CD4-positive, CD25-positive, alpha-beta regulatory T cell (primary cell): ENCODE measurements around the gene MAJIN. TPM values are rescaled to one million over a fixed set of nuclear protein-coding genes. Genes with fewer than 3 reads are reported as not detected.
A peak's percentile ranks its signal among the peaks of the same experiment; 100 is the strongest.
"Not testable (repeated sequence)": the region's sequence is repeated elsewhere in the genome, so short reads cannot be mapped to it uniquely, and the experiment has no call there.

Experiments
- ATAC-seq, 2 donors: fragments of 150-1000 bp; cut with Tn5 transposase; one replicate each; pipeline ENCODE4 v1.10.0; 2021; ENCODE audit warnings: low read depth in 2 of 2, moderate number of reproducible peaks in 2 of 2, moderate library complexity in 1 of 2
- DNase-seq, 3 donors: peaks; one replicate each; pipeline versions ENCODE4 v3.0.0 to v3.0.0-alpha.2; 2012 to 2022; ENCODE audit warnings: mixed read lengths in 1 of 3
- H3K27ac ChIP-seq: one replicate; pipeline ENCODE4 v1.7.0; 2013; ENCODE audit warnings: mild to moderate bottlenecking, low read length; ENCODE audit not compliant: insufficient read depth, poor library complexity, severe bottlenecking
- H3K27me3 ChIP-seq: one replicate; pipeline ENCODE4 v1.7.0; 2013; ENCODE audit warnings: low read length; ENCODE audit not compliant: control insufficient read depth, insufficient read depth
- H3K36me3 ChIP-seq: one replicate; pipeline ENCODE4 v1.7.0; 2013; ENCODE audit warnings: mild to moderate bottlenecking, low read length, moderate library complexity; ENCODE audit not compliant: control insufficient read depth, insufficient read depth
- H3K4me1 ChIP-seq: 2 replicates; pipeline ENCODE4 v1.7.0; 2013; ENCODE audit warnings: mild to moderate bottlenecking, low read length; ENCODE audit not compliant: insufficient read depth, control insufficient read depth, poor library complexity, severe bottlenecking
- H3K4me3 ChIP-seq: one replicate; pipeline ENCODE4 v1.7.0; 2013; ENCODE audit warnings: low read depth, mild to moderate bottlenecking, low read length, moderate library complexity
- H3K9me3 ChIP-seq, 2 experiments: 1 replicate in 1 of 2; 2 replicates in 1 of 2; pipeline ENCODE4 v1.7.0; 2013; ENCODE audit warnings: low read length in 2 of 2, mild to moderate bottlenecking in 1 of 2, moderate library complexity in 1 of 2; ENCODE audit not compliant: control insufficient read depth in 2 of 2
- H3K27ac Mint-ChIP-seq, 3 donors: one replicate each; pipeline ENCODE4 v1.8.0; 2020 to 2022; ENCODE audit warnings: mild to moderate bottlenecking in 3 of 3, mixed read lengths in 3 of 3, moderate library complexity in 2 of 3
- H3K27me3 Mint-ChIP-seq: one replicate; pipeline ENCODE4 v1.8.0; 2022; ENCODE audit warnings: mild to moderate bottlenecking, mixed read lengths
- H3K36me3 Mint-ChIP-seq: one replicate; pipeline ENCODE4 v1.8.0; 2020; ENCODE audit warnings: mixed read lengths
- H3K4me1 Mint-ChIP-seq, 4 donors: one replicate each; pipeline ENCODE4 v1.8.0; 2020 to 2022; ENCODE audit warnings: mixed read lengths in 4 of 4, mild to moderate bottlenecking in 1 of 4
- H3K4me3 Mint-ChIP-seq, 4 donors: one replicate each; pipeline ENCODE4 v1.8.0; 2020 to 2022; ENCODE audit warnings: mild to moderate bottlenecking in 4 of 4, mixed read lengths in 4 of 4, moderate library complexity in 3 of 4
- H3K9me3 Mint-ChIP-seq, 7 donors: one replicate each; pipeline ENCODE4 v1.8.0; 2020 to 2022; ENCODE audit warnings: mixed read lengths in 7 of 7, mild to moderate bottlenecking in 3 of 7, moderate library complexity in 2 of 7
- polyA plus RNA-seq, 4 donors: library from polyadenylated mRNA; unstranded; fragments of 300-500 nt; fragmentation: Illumina TruSeq; gene quantifications; one replicate each; pipeline ENCODE4 v1.2.3, GENCODE V29; 2021
- total RNA-seq: library from RNA; stranded (reverse); gene quantifications from one replicate; pipeline ENCODE4 v1.2.3, GENCODE V29; 2022

The MAJIN gene
- total and polyA plus RNA-seq, 5 donors from 2014 or later = 0.46 to 0.64 (median 0.51) TPM; not detected in 2

DNA sequence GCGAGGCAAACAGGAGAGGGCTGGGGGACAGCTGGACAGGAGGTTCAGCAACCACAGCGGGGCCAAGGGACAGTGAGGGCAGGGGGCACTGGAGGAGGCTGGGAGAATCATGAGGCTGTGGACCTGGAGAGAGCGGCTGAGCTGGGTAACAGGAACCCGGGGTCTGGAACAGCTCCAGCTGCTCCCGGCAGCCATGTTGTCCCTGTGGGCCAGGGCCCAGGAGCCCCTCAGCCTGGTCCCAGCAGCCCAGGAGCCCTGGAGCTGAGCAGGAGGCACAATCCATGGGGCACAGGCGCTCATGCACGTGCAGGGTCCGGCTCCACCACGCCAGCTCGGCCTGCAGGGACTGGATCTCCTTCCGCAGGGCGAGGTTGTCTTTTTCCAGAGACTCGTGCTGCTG, 17.5 kb upstream of the MAJIN start:
- Histone ChIP-seq H3K27ac (no peak overlapping the region), H3K4me3 (no peak overlapping the region), H3K9me3 (no peaks in the 10 kb centered on the region), H3K36me3 (no peaks in the 10 kb centered on the region), H3K27me3 (no peaks in the 10 kb centered on the region), H3K4me1 (peaks cover 8% of the 10 kb centered on the region)
- no peak overlapping the region for H3K27ac Mint-ChIP-seq
- H3K27me3 Mint-ChIP-seq = peaks cover 18% of the 10 kb centered on the region
- H3K9me3 Mint-ChIP-seq = no peaks in the 10 kb centered on the region
- no peak for DNase-seq
- no peak for ATAC-seq
- H3K4me3 Mint-ChIP-seq = no peak overlapping the region
- no peaks in the 10 kb centered on the region for H3K36me3 Mint-ChIP-seq
- peaks cover 0 to 15% (median 8%) of the 10 kb centered on the region in 4 donors for H3K4me1 Mint-ChIP-seq

DNA sequence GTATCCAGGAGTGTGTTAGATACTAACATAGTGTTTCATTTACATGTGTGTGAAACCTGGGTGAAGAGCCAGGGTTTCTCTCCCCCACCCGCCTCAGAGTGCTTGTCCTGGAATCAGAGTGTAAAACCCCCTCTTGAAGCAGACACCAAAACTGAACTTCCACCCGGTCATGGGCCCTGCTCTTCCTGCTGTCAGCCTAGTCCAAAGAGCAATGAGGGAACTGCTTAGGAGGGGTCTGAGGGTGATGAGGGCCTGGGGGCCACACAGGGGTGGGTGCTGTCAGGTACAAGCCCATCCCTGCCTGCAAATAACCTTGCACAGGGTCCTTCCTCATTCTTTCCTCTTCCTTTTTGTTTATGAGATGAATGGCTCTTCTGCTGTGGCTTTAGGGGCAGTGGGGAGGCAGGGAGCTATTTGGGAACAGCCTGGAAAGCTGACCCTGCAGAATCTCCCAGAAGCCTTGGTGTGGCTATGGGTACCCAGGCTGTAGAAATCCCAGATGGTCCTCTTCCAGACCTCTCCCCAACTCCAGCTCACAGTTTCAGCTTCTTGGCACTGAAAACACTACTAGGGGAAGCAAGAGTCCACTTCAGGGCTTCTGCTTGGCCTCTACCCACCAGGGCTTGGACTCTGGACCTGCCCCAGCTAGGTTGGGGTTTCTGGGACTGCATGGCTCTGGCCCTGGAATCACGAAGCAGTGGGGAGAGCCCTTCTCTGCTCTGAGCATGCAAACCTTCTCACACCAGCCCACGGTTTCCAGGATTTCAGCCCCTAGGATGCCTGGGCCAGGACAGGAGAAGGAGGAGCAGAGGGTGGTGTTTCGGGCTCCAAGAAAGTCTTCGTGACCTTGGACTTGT, 16.3 kb upstream of the MAJIN start:
- peak overlapping the region in 1 of 3 donors; percentile 52 for H3K27ac Mint-ChIP-seq
- Histone ChIP-seq H3K27me3 (no peaks in the 10 kb centered on the region), H3K27ac (no peak overlapping the region), H3K36me3 (no peaks in the 10 kb centered on the region), H3K4me3 (no peak overlapping the region), H3K4me1 (peaks cover 8% of the 10 kb centered on the region), H3K9me3 (no peaks in the 10 kb centered on the region)
- no peak for ATAC-seq
- H3K27me3 Mint-ChIP-seq = peaks cover 18% of the 10 kb centered on the region
- peaks cover 0 to 15% (median 8%) of the 10 kb centered on the region in 4 donors for H3K4me1 Mint-ChIP-seq
- H3K36me3 Mint-ChIP-seq = no peaks in the 10 kb centered on the region
- H3K4me3 Mint-ChIP-seq = no peak overlapping the region
- no peaks in the 10 kb centered on the region for H3K9me3 Mint-ChIP-seq
- no peak for DNase-seq

DNA sequence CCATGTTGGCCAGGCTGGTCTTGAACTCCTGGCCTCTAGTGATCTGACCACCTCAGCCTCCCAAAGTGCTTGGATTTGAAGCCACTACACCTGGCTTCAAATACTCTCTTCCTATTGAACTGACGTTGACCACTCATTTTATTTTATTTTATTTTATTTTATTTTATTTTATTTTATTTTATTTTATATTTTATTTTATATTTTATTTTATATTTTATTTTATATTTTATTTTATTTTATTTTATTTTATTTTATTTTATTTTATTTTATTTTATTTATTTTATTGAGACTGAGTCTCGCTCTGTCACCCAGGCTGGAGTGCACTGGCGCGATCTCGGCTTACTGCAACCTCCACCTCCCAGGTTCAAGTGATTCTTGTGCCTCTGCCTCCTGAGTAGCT, 11.4 kb upstream of the MAJIN start:
- H3K4me3 ChIP-seq, H3K4me1 Mint-ChIP-seq, H3K4me3 Mint-ChIP-seq, H3K27ac Mint-ChIP-seq, H3K9me3 ChIP-seq, H3K9me3 Mint-ChIP-seq, H3K4me1 ChIP-seq, H3K27me3 ChIP-seq, H3K36me3 ChIP-seq, H3K27ac ChIP-seq, ATAC-seq, DNase-seq, H3K36me3 Mint-ChIP-seq: not testable (repeated sequence)
- peaks cover 10% of the 10 kb centered on the region for H3K27me3 Mint-ChIP-seq

DNA sequence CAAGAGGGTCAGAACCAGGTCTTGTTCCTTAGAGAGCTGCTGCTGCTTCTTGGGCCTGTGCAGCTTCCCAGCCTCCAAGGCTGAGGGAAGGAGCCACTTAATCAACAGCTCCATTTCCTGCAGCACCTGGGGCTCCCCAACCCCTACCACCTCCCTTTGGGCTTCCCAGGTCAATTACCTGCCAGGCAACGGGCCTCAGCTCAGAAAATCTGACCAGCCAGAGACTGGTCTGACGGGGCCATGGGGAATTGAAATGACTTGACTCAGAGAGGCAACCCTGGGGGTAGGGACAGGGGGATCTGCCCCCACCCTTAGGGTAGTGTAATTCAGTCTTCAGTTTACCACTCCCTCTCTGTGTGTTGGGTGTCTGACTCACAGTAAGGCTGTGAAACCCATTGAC, 4.7 kb upstream of the MAJIN start:
- Mint-ChIP-seq H3K9me3 (peaks cover 0 to 3% (median 0%) of the 10 kb centered on the region in 7 donors), H3K36me3 (no peaks in the 10 kb centered on the region), H3K27ac (no peak overlapping the region), H3K4me3 (no peak overlapping the region), H3K27me3 (peaks cover 5% of the 10 kb centered on the region), H3K4me1 (peaks cover 0 to 8% (median 1%) of the 10 kb centered on the region in 4 donors)
- no peak for DNase-seq
- Histone ChIP-seq H3K36me3 (no peaks in the 10 kb centered on the region), H3K4me1 (peaks cover 7% of the 10 kb centered on the region), H3K27ac (no peak overlapping the region), H3K27me3 (no peaks in the 10 kb centered on the region), H3K4me3 (no peak overlapping the region), H3K9me3 (no peaks in the 10 kb centered on the region)
- no peak for ATAC-seq

DNA sequence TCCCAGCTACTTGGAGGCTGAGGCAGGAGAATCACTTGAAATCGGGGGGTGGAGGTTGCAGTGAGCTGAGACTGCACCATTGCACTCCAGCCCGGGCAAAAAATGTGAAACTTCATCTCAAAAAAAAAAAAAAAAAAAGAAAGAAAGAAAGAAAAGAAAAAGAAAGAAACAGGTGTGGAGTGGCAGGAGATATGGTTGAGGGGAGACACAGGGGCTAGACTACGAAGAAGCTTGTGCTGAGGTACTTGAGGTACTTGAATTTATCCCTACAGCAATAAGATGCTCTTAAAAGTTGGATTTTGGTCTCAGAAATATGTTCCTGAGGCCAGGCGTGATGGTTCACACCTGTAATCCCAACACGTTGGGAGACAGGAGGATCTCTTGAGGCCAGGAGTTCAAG, 2.2 kb upstream of the MAJIN start:
- Histone ChIP-seq H3K9me3 (no peaks in the 10 kb centered on the region), H3K27ac (no peak overlapping the region), H3K27me3 (no peaks in the 10 kb centered on the region), H3K4me3 (no peak overlapping the region), H3K4me1 (peaks cover 10% of the 10 kb centered on the region), H3K36me3 (no peaks in the 10 kb centered on the region)
- no peak for ATAC-seq
- Mint-ChIP-seq H3K9me3 (peaks cover 0 to 3% (median 0%) of the 10 kb centered on the region in 7 donors), H3K36me3 (no peaks in the 10 kb centered on the region), H3K27me3 (peaks cover 7% of the 10 kb centered on the region), H3K4me1 (peaks cover 4 to 16% (median 9%) of the 10 kb centered on the region in 4 donors), H3K4me3 (no peak overlapping the region), H3K27ac (peak overlapping the region in 1 of 3 donors; percentile 60)
- no peak for DNase-seq

DNA sequence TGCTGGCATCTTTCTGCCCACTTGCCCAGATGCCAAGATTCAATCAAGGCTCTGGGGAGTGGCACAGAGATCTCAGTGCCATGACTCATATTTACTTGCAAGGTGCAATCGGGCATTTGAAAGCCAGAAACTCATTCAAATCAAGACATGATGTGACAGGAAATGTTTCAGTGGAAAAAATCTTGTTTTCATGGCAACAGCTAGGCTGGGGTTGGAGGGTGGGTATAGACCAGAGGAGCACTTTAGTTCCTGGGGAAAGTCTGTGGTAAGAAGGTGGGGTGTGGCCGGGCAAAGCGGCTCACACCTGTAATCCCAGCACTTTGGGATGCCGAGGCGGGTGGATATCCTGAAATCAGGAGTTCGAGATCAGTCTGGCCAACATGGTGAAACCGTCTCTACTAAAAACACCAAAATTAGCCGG, 1.2 kb downstream of the MAJIN start:
- Histone ChIP-seq H3K4me1 (peaks cover 10% of the 10 kb centered on the region), H3K36me3 (no peaks in the 10 kb centered on the region), H3K27me3 (no peaks in the 10 kb centered on the region), H3K4me3 (no peak overlapping the region), H3K9me3 (no peaks in the 10 kb centered on the region), H3K27ac (no peak overlapping the region)
- Mint-ChIP-seq H3K4me1 (peaks cover 4 to 16% (median 11%) of the 10 kb centered on the region in 4 donors), H3K27ac (peak overlapping the region in 2 of 3 donors; percentile 21 to 71), H3K4me3 (peak overlapping the region in 3 of 4 donors; percentile 63 to 79 (median 76)), H3K27me3 (peaks cover 14% of the 10 kb centered on the region), H3K36me3 (no peaks in the 10 kb centered on the region), H3K9me3 (peaks cover 0 to 3% (median 0%) of the 10 kb centered on the region in 7 donors)
- ATAC-seq (peak in 1 of 2 donors; percentile 19), DNase-seq (peak in 1 of 3 donors; percentile 45)

DNA sequence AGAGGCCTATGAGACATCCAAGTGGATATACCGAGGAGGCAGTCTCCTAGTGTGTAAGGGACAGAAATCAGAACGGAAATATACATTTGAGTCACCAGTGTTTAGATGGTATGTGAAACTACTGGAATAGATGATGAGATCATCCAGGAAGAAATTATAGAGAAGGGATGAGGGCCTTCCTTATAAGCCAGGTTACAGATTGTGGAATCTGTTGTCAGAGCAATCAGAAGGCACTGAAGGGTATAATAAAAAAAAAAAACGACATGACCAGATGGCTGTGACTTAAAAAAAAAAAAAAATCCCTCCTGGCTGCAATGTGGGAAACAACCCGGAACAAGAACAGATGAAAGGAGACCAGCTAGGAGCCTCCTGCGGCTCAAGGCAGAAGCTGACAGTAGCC, 2.7 kb downstream of the MAJIN start:
- peak overlapping the region in 2 of 4 donors; percentile 17 to 28 for H3K4me3 Mint-ChIP-seq
- H3K9me3 ChIP-seq = no peaks in the 10 kb centered on the region
- ATAC-seq (no peak), DNase-seq (no peak)
- H3K36me3 ChIP-seq = no peaks in the 10 kb centered on the region
- peaks cover 10% of the 10 kb centered on the region for H3K4me1 ChIP-seq
- H3K9me3 Mint-ChIP-seq = no peaks in the 10 kb centered on the region
- H3K27me3 ChIP-seq = no peaks in the 10 kb centered on the region
- H3K4me1 Mint-ChIP-seq = peaks cover 4 to 16% (median 10%) of the 10 kb centered on the region in 4 donors
- peak overlapping the region; percentile 4 to 9 (median 8) for H3K27ac Mint-ChIP-seq
- H3K27me3 Mint-ChIP-seq = peaks cover 14% of the 10 kb centered on the region
- H3K36me3 Mint-ChIP-seq = no peaks in the 10 kb centered on the region
- H3K27ac ChIP-seq = no peak overlapping the region
- no peak overlapping the region for H3K4me3 ChIP-seq

DNA sequence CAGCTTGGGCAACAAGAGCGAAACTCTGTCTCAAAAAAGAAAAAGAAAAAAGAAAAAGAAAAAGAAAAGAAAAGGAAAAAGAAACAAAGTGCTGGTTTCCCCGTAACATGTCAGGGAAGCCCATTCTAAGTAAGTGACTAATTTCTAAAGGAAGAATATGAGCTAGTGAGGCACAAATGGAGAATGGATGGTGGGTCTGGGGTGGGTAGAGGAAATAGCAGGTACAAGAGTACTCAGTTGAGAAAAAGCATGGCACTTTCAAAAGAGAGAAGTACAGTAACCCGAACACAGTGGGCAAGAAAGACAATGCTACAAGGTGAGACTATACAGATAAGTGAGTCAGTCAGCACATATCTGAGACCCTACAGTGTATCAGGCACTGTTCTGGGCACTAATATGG, 4.5 kb downstream of the MAJIN start:
- DNase-seq (no peak), ATAC-seq (no peak)
- Mint-ChIP-seq H3K4me3 (peak overlapping the region in 1 of 4 donors; percentile 84), H3K36me3 (no peaks in the 10 kb centered on the region), H3K27me3 (peaks cover 14% of the 10 kb centered on the region), H3K9me3 (no peaks in the 10 kb centered on the region), H3K27ac (no peak overlapping the region), H3K4me1 (peaks cover 4 to 16% (median 10%) of the 10 kb centered on the region in 4 donors)
- Histone ChIP-seq H3K4me3 (no peak overlapping the region), H3K4me1 (peaks cover 10% of the 10 kb centered on the region), H3K27me3 (no peaks in the 10 kb centered on the region), H3K27ac (no peak overlapping the region), H3K9me3 (no peaks in the 10 kb centered on the region), H3K36me3 (no peaks in the 10 kb centered on the region)
